Central memory CD8-positive, alpha-beta T cell (primary cell): ENCODE results near the gene TTLL3.

Experiments
- ATAC-seq: fragments of 150-1000 bp; cut with Tn5 transposase; replicated peaks from 2 replicates; pipeline ENCODE4 v1.10.0; 2022; ENCODE audit warnings: mild to moderate bottlenecking, moderate FRiP score, moderate number of reproducible peaks; ENCODE audit not compliant: poor library complexity, severe bottlenecking; ENCODE audit errors: extremely low read depth
- DNase-seq, 2 donors: peaks; one replicate each; pipeline ENCODE4 v3.0.0; 2021; ENCODE audit warnings: low spot score in 2 of 2
- H3K27ac Mint-ChIP-seq: one replicate; pipeline ENCODE4 v1.8.0; 2022; ENCODE audit warnings: low read depth, mild to moderate bottlenecking, moderate library complexity, mixed read lengths
- H3K27me3 Mint-ChIP-seq: one replicate; pipeline ENCODE4 v1.8.0; 2022; ENCODE audit warnings: mixed read lengths
- H3K36me3 Mint-ChIP-seq: one replicate; pipeline ENCODE4 v1.8.0; 2022; ENCODE audit warnings: mild to moderate bottlenecking, moderate library complexity, mixed read lengths; ENCODE audit not compliant: insufficient read depth
- H3K4me1 Mint-ChIP-seq: one replicate; pipeline ENCODE4 v1.8.0; 2022; ENCODE audit warnings: mixed read lengths
- H3K4me3 Mint-ChIP-seq: one replicate; pipeline ENCODE4 v1.8.0; 2022; ENCODE audit warnings: mild to moderate bottlenecking, moderate library complexity, mixed read lengths
- H3K9me3 Mint-ChIP-seq: one replicate; pipeline ENCODE4 v1.8.0; 2022; ENCODE audit warnings: mixed read lengths

The TTLL3 gene

GRCh38 chr3:9876991-9877390 lies 66.9 kb downstream of the TTLL3 start:
- DNase-seq (no peak), ATAC-seq (no peak)
- H3K4me3 Mint-ChIP-seq, result no peak overlapping the region
- no peak overlapping the region for H3K27ac Mint-ChIP-seq
- no peaks in the 10 kb centered on the region for H3K27me3 Mint-ChIP-seq
- no peaks in the 10 kb centered on the region for H3K36me3 Mint-ChIP-seq
- H3K4me1 Mint-ChIP-seq, result no peaks in the 10 kb centered on the region
- H3K9me3 Mint-ChIP-seq, result no peaks in the 10 kb centered on the region

- DNase-seq (no peak), ATAC-seq (no peak)
- Mint-ChIP-seq H3K27me3 (no peaks in the 10 kb centered on the region), H3K9me3 (no peaks in the 10 kb centered on the region), H3K4me1 (no peaks in the 10 kb centered on the region), H3K27ac (no peak overlapping the region), H3K36me3 (no peaks in the 10 kb centered on the region), H3K4me3 (no peak overlapping the region)
These were observed 68.6 kb downstream of the TTLL3 start for GRCh38 chr3:9878700-9879099.

GRCh38 chr3:9879830-9880549 lies 69.9 kb downstream of the TTLL3 start, which contains the start of gene CIDEC:
Gene CIDEC (minus strand): TSS chr3:9880253. CDS start chr3:9878486, 1,767 bp downstream.
- Mint-ChIP-seq H3K4me1 (no peaks in the 10 kb centered on the region), H3K4me3 (no peak within 1 kb of the TSS), H3K27me3 (no peaks in the 10 kb centered on the region), H3K27ac (peak within 1 kb of the TSS; percentile 46), H3K36me3 (no peaks in the 10 kb centered on the region), H3K9me3 (no peaks in the 10 kb centered on the region)
- no peak for ATAC-seq
- DNase-seq, result no peak

GRCh38 chr3:9881441-9881840 lies 71.4 kb downstream of the TTLL3 start:
- H3K4me1 Mint-ChIP-seq, result no peaks in the 10 kb centered on the region
- DNase-seq (no peak), ATAC-seq (no peak)
- no peaks in the 10 kb centered on the region for H3K27me3 Mint-ChIP-seq
- no peak overlapping the region for H3K4me3 Mint-ChIP-seq
- no peaks in the 10 kb centered on the region for H3K9me3 Mint-ChIP-seq
- no peaks in the 10 kb centered on the region for H3K36me3 Mint-ChIP-seq
- H3K27ac Mint-ChIP-seq, result no peak overlapping the region

GRCh38 chr3:9883706-9884554 lies 73.9 kb downstream of the TTLL3 start:
- no peaks in the 10 kb centered on the region for H3K4me1 Mint-ChIP-seq
- H3K9me3 Mint-ChIP-seq, result no peaks in the 10 kb centered on the region
- H3K36me3 Mint-ChIP-seq, result no peaks in the 10 kb centered on the region
- DNase-seq, result no peak
- no peaks in the 10 kb centered on the region for H3K27me3 Mint-ChIP-seq
- H3K4me3 Mint-ChIP-seq, result no peak overlapping the region
- no peak overlapping the region for H3K27ac Mint-ChIP-seq
- ATAC-seq, result no peak

GRCh38 chr3:9884555-9885165 lies 74.6 kb downstream of the TTLL3 start:
- H3K9me3 Mint-ChIP-seq, result no peaks in the 10 kb centered on the region
- DNase-seq (no peak), ATAC-seq (no peak)

More at GRCh38 chr3:9884555-9885165, 74.6 kb downstream of the TTLL3 start:
- Mint-ChIP-seq H3K27ac (no peak overlapping the region), H3K36me3 (no peaks in the 10 kb centered on the region), H3K27me3 (no peaks in the 10 kb centered on the region), H3K4me3 (no peak overlapping the region), H3K4me1 (no peaks in the 10 kb centered on the region)
